SK-N-SH (cell line): Measurements from ENCODE around the gene ROBO1. TPM values are rescaled to one million over a fixed set of nuclear protein-coding genes. Genes with fewer than 3 reads are reported as not detected.

Source experiments
- CTCF ChIA-PET: fragments of 300-600, 350-600 bp; formaldehyde crosslinking; extraction: SDS; loops from one replicate; lab custom pipeline; 2021; lab: Yijun Ruan, JAX
- POLR2A ChIA-PET: fragments of 350-600 bp; sonication (Branson Sonifier 250); formaldehyde crosslinking; extraction: SDS; loops from one replicate; lab custom pipeline; 2020; ENCODE audit warnings: antibody characterized with exemption, inconsistent platforms; lab: Yijun Ruan, JAX
- DNase-seq: peaks from one replicate; pipeline ENCODE4 v3.0.0; 2012
- H2AFZ ChIP-seq: fragments of 200-600 bp; sonication (generic); 2 replicates; pipeline ENCODE4 v1.8.1; 2016; ENCODE audit warnings: antibody characterized with exemption, mild to moderate bottlenecking, low read depth
- H3F3A ChIP-seq: fragments of 200-600 bp; sonication (generic); replicated peaks from 2 replicates; pipeline ENCODE3; 2016; ENCODE audit warnings: antibody characterized with exemption, mild to moderate bottlenecking; ENCODE audit not compliant: insufficient read depth
- H3K27ac ChIP-seq, 2 experiments: fragments of 200-500 bp in 1 of 2; fragments of 200-600 bp in 1 of 2; sonication (Bioruptor generic) in 1 of 2; sonication (generic), shearing (Covaris generic) in 1 of 2; 2 replicates each; pipeline versions ENCODE4 v1.5.1 to v1.6.1; 2014 to 2016; ENCODE audit warnings: low read depth in 2 of 2, inconsistent platforms in 1 of 2, low read length in 1 of 2, mild to moderate bottlenecking in 1 of 2, mixed read lengths in 1 of 2
- H3K27me3 ChIP-seq: fragments of 200-600 bp; sonication (generic), shearing (Covaris generic); 2 replicates; pipeline ENCODE4 v1.6.1; 2016; ENCODE audit warnings: mixed run types; ENCODE audit not compliant: insufficient read depth
- H3K36me3 ChIP-seq, 2 experiments: fragments of 200-500 bp in 1 of 2; fragments of 200-600 bp in 1 of 2; sonication (Bioruptor generic) in 1 of 2; sonication (generic) in 1 of 2; replicated peaks in 1 of 2; 2 replicates each; pipeline versions ENCODE3 to v1.5.1; 2014 to 2016; ENCODE audit warnings: low read length in 1 of 2, mild to moderate bottlenecking in 1 of 2; ENCODE audit not compliant: insufficient read depth in 2 of 2, control insufficient read depth in 1 of 2
- H3K4me1 ChIP-seq, 2 experiments: fragments of 200-500 bp in 1 of 2; fragments of 200-600 bp in 1 of 2; sonication (Bioruptor generic) in 1 of 2; sonication (generic), shearing (Covaris generic) in 1 of 2; 2 replicates each; pipeline versions ENCODE4 v1.5.1 to v1.6.1; 2014 to 2016; ENCODE audit warnings: low read depth in 1 of 2, low read length in 1 of 2, mixed run types in 1 of 2; ENCODE audit not compliant: insufficient read depth in 2 of 2, control insufficient read depth in 1 of 2
- H3K4me2 ChIP-seq: fragments of 200-600 bp; sonication (generic), shearing (Covaris generic); 2 replicates; pipeline ENCODE4 v1.6.1; 2017; ENCODE audit warnings: mixed run types
- H3K4me3 ChIP-seq, 2 experiments: fragments of 200-500 bp in 1 of 2; fragments of 200-600 bp in 1 of 2; sonication (Bioruptor generic) in 1 of 2; sonication (generic), shearing (Covaris generic) in 1 of 2; 2 replicates each; pipeline versions ENCODE4 v1.5.1 to v1.8.1; 2014 to 2016; ENCODE audit warnings: low read depth in 2 of 2, inconsistent platforms in 1 of 2, low read length in 1 of 2, mild to moderate bottlenecking in 1 of 2, mixed read lengths in 1 of 2, moderate library complexity in 1 of 2
- H3K79me2 ChIP-seq: fragments of 200-600 bp; sonication (generic); 2 replicates; pipeline ENCODE4 v1.8.1; 2017; ENCODE audit warnings: mild to moderate bottlenecking; ENCODE audit not compliant: insufficient read depth
- H3K9ac ChIP-seq: fragments of 200-600 bp; sonication (generic); 2 replicates; pipeline ENCODE4 v1.6.1; 2017; ENCODE audit warnings: mixed run types
- H3K9me2 ChIP-seq: fragments of 200-600 bp; sonication (generic); 2 replicates; pipeline ENCODE4 v1.6.1; 2017; ENCODE audit warnings: mixed run types
- H3K9me3 ChIP-seq: fragments of 200-600 bp; sonication (generic); 2 replicates; pipeline ENCODE4 v1.6.1; 2017; ENCODE audit warnings: mixed run types, mild to moderate bottlenecking, moderate library complexity
- H4K20me1 ChIP-seq: fragments of 200-600 bp; sonication (generic); 2 replicates; pipeline ENCODE4 v1.6.1; 2017; ENCODE audit warnings: mild to moderate bottlenecking, mixed run types; ENCODE audit not compliant: insufficient read depth
- CHD2 ChIP-seq: fragments of 150-350 bp; IDR thresholded peaks from 2 replicates; pipeline ENCODE4 v1.6.1; 2018; ENCODE audit warnings: low read length; ENCODE audit not compliant: partially characterized antibody
- EP300 ChIP-seq, 2 experiments: IDR thresholded peaks; 2 replicates each; pipeline versions ENCODE4 v1.4.0 to v1.6.1; 2012; ENCODE audit warnings: borderline replicate concordance in 1 of 2, low read depth in 1 of 2, low read length in 1 of 2
- FOSL2 ChIP-seq: IDR thresholded peaks from 2 replicates; pipeline ENCODE4 v1.4.0; 2012; ENCODE audit warnings: low read depth, mild to moderate bottlenecking, moderate library complexity, borderline replicate concordance
- FOXJ3 ChIP-seq: sonication (generic); formaldehyde crosslinking; IDR thresholded peaks from 2 replicates; pipeline ENCODE4 v1.5.1; 2020; ENCODE audit warnings: mild to moderate bottlenecking, missing genetic modification reagents
- FOXM1 ChIP-seq: IDR thresholded peaks from 2 replicates; pipeline ENCODE4 v1.4.0; 2012; ENCODE audit warnings: low read depth, mild to moderate bottlenecking
- GABPA ChIP-seq: IDR thresholded peaks from 2 replicates; pipeline ENCODE4 v1.4.0; 2012; ENCODE audit warnings: low read depth, mild to moderate bottlenecking
- GATA2 ChIP-seq: sonication (generic); formaldehyde crosslinking; IDR thresholded peaks from 2 replicates; pipeline ENCODE4 v1.5.0; 2020; ENCODE audit warnings: mild to moderate bottlenecking, missing genetic modification reagents
- JUND ChIP-seq: IDR thresholded peaks from 2 replicates; pipeline ENCODE4 v1.4.0; 2012
- MEF2A ChIP-seq: IDR thresholded peaks from 2 replicates; pipeline ENCODE4 v1.4.0; 2012; ENCODE audit warnings: low read depth, borderline replicate concordance
- MXI1 ChIP-seq: IDR thresholded peaks from 2 replicates; pipeline ENCODE4 v1.6.1; 2012; ENCODE audit warnings: mild to moderate bottlenecking, low read depth, low read length, improper control_type of control experiment
- NFIC ChIP-seq: IDR thresholded peaks from 2 replicates; pipeline ENCODE4 v1.4.0; 2012; ENCODE audit warnings: borderline replicate concordance
- NRF1 ChIP-seq: IDR thresholded peaks from 2 replicates; pipeline ENCODE4 v1.6.1; 2012; ENCODE audit warnings: low read depth, mild to moderate bottlenecking, low read length
- RAD21 ChIP-seq: IDR thresholded peaks from 2 replicates; pipeline ENCODE4 v1.6.1; 2012; ENCODE audit warnings: mild to moderate bottlenecking, low read length
- RCOR1 ChIP-seq: fragments of 150-350 bp; IDR thresholded peaks from 2 replicates; pipeline ENCODE4 v1.6.1; 2017; ENCODE audit warnings: antibody characterized with exemption, low read length
- RFX5 ChIP-seq: IDR thresholded peaks from 2 replicates; pipeline ENCODE4 v1.6.1; 2012; ENCODE audit warnings: mild to moderate bottlenecking, improper control_type of control experiment, low read length
- YY1 ChIP-seq: IDR thresholded peaks from 2 replicates; pipeline ENCODE4 v1.4.0; 2012; ENCODE audit warnings: low read depth, mild to moderate bottlenecking
- WGBS: methylation state at CpG from one replicate; pipeline ENCODE4 v1.1.6; 2017; ENCODE audit warnings: low lambda C conversion rate; 5-methylcytosine and 5-hydroxymethylcytosine counted together
- polyA plus RNA-seq, 3 experiments: library from polyadenylated mRNA; depleted of rRNA; stranded (reverse); fragments of >200 nt; gene quantifications; 2 replicates each; pipeline ENCODE4 v1.2.3, GENCODE V29; 2012
- TF ChIP-seq, protein P1 (sequence below): IDR thresholded peaks from 2 replicates; pipeline ENCODE4 v1.4.0; 2012; ENCODE audit warnings: low read depth
- TF ChIP-seq, protein P2 (sequence below): IDR thresholded peaks from 2 replicates; pipeline ENCODE4 v1.4.0; 2012; ENCODE audit warnings: low read depth, borderline replicate concordance
- TF ChIP-seq, protein P3 (sequence below): IDR thresholded peaks from 2 replicates; pipeline ENCODE4; 2012
- TF ChIP-seq, protein P4 (sequence below): fragments of 200-600 bp; sonication (generic); IDR thresholded peaks from 2 replicates; pipeline ENCODE4 v1.6.1; 2017; ENCODE audit warnings: antibody characterized with exemption, mild to moderate bottlenecking, moderate library complexity

ROBO1 gene
- polyA plus RNA-seq, 1 of the 3 experiments (the other 2 are of a cell fraction) = 22.7 TPM

DNA sequence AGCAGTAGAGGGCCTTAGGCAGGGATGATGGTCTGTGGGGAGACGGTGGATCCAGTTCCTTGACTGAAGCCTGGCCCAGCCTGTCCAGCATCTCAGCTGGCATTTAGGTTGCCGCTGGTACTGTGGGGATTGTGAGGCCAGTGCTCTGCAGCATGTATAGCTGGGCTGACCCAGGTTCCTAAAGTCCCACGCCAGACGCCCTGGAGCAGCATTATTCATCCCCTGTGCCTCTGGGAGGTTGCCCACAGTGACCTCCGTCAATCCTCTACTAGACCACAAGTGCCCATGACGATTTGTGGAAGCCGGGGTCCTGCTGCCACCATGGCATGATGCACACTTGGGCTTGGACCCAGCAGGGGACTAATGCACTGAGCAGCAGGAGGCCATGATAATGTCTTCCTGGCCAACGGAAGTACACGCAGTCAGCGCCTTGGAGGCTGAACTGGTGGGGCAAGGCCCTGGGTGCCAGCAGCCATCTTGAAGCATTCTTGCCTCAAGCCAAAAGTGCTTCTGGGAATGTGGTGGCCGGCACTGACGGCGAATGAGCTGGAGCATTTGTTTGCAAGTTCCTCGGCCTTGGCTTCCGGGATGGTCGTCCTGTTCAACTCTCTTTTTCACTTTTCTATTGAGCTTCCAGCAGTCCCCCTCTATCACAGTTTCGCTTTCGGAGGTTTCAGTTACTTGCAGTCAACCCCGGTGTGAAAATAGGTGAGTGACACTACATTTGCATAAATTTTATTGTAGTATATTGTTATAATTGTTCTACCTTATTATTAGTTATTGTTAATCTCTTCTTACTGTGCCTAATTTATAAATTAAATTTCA lies 949.4 kb downstream of the ROBO1 start:
- TF ChIP-seq RCOR1 = no peak
- no peak for TF ChIP-seq FOXJ3 (CRISPR knock-in tag)
- TF ChIP-seq FOSL2 = no peak
- no peak for TF ChIP-seq EP300 (IDR thresholded peaks at IDR 0.05; ENCODE audit: borderline replicate concordance in 1 of 2, low read depth in 1 of 2, low read length in 1 of 2)
- TF ChIP-seq NFIC = no peak
- no peak for TF ChIP-seq RAD21
- TF ChIP-seq YY1 = no peak
- TF ChIP-seq RFX5 = no peak
- no peak for TF ChIP-seq NRF1
- no peak for TF ChIP-seq CHD2
- TF ChIP-seq JUND = no peak
- TF ChIP-seq, protein P1, sequence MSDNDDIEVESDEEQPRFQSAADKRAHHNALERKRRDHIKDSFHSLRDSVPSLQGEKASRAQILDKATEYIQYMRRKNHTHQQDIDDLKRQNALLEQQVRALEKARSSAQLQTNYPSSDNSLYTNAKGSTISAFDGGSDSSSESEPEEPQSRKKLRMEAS = no peak
- TF ChIP-seq, protein P2, sequence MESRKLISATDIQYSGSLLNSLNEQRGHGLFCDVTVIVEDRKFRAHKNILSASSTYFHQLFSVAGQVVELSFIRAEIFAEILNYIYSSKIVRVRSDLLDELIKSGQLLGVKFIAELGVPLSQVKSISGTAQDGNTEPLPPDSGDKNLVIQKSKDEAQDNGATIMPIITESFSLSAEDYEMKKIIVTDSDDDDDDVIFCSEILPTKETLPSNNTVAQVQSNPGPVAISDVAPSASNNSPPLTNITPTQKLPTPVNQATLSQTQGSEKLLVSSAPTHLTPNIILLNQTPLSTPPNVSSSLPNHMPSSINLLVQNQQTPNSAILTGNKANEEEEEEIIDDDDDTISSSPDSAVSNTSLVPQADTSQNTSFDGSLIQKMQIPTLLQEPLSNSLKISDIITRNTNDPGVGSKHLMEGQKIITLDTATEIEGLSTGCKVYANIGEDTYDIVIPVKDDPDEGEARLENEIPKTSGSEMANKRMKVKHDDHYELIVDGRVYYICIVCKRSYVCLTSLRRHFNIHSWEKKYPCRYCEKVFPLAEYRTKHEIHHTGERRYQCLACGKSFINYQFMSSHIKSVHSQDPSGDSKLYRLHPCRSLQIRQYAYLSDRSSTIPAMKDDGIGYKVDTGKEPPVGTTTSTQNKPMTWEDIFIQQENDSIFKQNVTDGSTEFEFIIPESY = no peak
- no peak for TF ChIP-seq GATA2
- TF ChIP-seq MEF2A = no peak
- TF ChIP-seq MXI1 = no peak
- peaks cover 0 to 3% of the 10 kb centered on the region in 2 experiments; a peak in 3 of 4 replicates for H3K4me1 ChIP-seq
- H3K79me2 ChIP-seq = peaks cover 3% of the 10 kb centered on the region
- ChIA-PET CTCF (no interaction called here), POLR2A (no interaction called here)
- peaks cover 7% of the 10 kb centered on the region for H3F3A ChIP-seq
- no peak overlapping the region for H3K27ac ChIP-seq
- H3K9ac ChIP-seq = no peak overlapping the region
- no peaks in the 10 kb centered on the region for H3K27me3 ChIP-seq
- H2AFZ ChIP-seq = no peak overlapping the region
- 0 out of 2 replicates have a peak, but pooled peaks cover 4% of the 10 kb centered on the region for H3K9me3 ChIP-seq
- 96% methylated on average over 15 of the region's 19 CpGs for WGBS
- no peaks in the 10 kb centered on the region for H3K9me2 ChIP-seq
- H3K36me3 ChIP-seq = peaks cover 0 to 7% of the 10 kb centered on the region in 2 experiments
- no peaks in the 10 kb centered on the region for H4K20me1 ChIP-seq
- H3K4me3 ChIP-seq = no peak overlapping the region
- no peak for DNase-seq
- no peak overlapping the region for H3K4me2 ChIP-seq

DNA sequence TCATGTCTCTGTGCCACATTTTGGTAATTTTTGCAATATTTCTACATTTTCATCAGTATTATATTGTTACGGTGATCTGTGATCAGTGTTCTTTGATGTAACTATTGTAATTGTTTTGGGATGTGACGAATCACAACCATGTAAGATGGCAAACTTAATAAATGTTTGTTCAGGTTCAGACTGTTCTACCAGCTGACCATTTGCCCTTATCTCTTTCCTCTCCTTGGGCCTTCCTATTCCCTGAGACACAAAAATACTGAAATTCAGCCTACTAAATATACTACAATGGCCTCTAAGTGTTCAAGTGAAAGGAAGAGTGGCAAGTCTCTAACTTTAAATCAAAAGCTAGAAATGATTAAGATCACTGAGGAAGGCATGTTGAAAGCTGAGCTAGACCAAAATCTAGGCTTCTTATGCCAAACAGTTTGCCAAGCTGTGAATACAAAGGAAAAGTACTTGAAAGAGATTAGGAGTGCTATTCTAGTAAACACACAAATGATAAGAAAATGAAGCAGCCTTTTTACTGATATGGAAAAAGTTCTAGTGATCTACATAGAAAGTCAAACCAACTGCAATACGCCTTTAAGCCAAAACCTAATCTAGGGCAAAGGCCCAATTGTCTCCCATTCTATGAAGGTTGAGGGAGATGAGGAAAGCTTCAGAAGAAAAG lies 952.8 kb downstream of the ROBO1 start:
- Histone ChIP-seq H3K4me1 (no peaks in the 10 kb centered on the region), H4K20me1 (no peaks in the 10 kb centered on the region), H3K9me2 (no peaks in the 10 kb centered on the region), H3K4me2 (no peak overlapping the region), H3K36me3 (no peaks in the 10 kb centered on the region), H3K27me3 (no peaks in the 10 kb centered on the region), H3K9me3 (0 out of 2 replicates have a peak, but pooled peaks cover 4% of the 10 kb centered on the region), H3F3A (peaks cover 7% of the 10 kb centered on the region), H3K9ac (no peak overlapping the region), H3K79me2 (peaks cover 3% of the 10 kb centered on the region; the same call in 1 of the 2 replicates), H2AFZ (no peak overlapping the region), H3K4me3 (no peak overlapping the region), H3K27ac (no peak overlapping the region)
- ChIA-PET CTCF (no interaction called here), POLR2A (no interaction called here)
- no peak for DNase-seq
- 93% methylated on average over 3 of the region's 3 CpGs for WGBS
- TF ChIP-seq, protein P3, sequence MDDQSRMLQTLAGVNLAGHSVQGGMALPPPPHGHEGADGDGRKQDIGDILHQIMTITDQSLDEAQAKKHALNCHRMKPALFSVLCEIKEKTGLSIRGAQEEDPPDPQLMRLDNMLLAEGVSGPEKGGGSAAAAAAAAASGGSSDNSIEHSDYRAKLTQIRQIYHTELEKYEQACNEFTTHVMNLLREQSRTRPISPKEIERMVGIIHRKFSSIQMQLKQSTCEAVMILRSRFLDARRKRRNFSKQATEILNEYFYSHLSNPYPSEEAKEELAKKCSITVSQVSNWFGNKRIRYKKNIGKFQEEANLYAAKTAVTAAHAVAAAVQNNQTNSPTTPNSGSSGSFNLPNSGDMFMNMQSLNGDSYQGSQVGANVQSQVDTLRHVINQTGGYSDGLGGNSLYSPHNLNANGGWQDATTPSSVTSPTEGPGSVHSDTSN = no peak
- no peak for TF ChIP-seq FOXM1
- TF ChIP-seq, protein P2 = no peak
- TF ChIP-seq FOXJ3 (CRISPR knock-in tag) = no peak
- TF ChIP-seq RFX5 = no peak
- TF ChIP-seq, protein P4, sequence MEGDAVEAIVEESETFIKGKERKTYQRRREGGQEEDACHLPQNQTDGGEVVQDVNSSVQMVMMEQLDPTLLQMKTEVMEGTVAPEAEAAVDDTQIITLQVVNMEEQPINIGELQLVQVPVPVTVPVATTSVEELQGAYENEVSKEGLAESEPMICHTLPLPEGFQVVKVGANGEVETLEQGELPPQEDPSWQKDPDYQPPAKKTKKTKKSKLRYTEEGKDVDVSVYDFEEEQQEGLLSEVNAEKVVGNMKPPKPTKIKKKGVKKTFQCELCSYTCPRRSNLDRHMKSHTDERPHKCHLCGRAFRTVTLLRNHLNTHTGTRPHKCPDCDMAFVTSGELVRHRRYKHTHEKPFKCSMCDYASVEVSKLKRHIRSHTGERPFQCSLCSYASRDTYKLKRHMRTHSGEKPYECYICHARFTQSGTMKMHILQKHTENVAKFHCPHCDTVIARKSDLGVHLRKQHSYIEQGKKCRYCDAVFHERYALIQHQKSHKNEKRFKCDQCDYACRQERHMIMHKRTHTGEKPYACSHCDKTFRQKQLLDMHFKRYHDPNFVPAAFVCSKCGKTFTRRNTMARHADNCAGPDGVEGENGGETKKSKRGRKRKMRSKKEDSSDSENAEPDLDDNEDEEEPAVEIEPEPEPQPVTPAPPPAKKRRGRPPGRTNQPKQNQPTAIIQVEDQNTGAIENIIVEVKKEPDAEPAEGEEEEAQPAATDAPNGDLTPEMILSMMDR = no peak
- no peak for TF ChIP-seq NRF1
- TF ChIP-seq GABPA = no peak
